A673 (cell line): Measurements from ENCODE around the gene KCNA2.

Source experiments
- CTCF ChIP-seq: fragments of 300-800, 200-600 bp; sonication (generic); conservative IDR thresholded peaks from 2 replicates; pipeline ENCODE4 v1.5.1; 2017; ENCODE audit warnings: low read depth, mild to moderate bottlenecking, antibody characterized with exemption, low read length, moderate library complexity, mixed read lengths
- EZH2 ChIP-seq: fragments of 200-600 bp; sonication (generic); IDR thresholded peaks from 2 replicates; pipeline ENCODE4 v1.6.1; 2017; ENCODE audit warnings: borderline replicate concordance, low read depth, mild to moderate bottlenecking, mixed read lengths, antibody characterized with exemption, low read length; ENCODE audit not compliant: poor library complexity, severe bottlenecking

- TF ChIP-seq CTCF (no peak), EZH2 (no peak)
Measured at GRCh38 chr1:110555807-110556470, 50.2 kb downstream of the KCNA2 start.
